Brain microvascular endothelial cell (primary cell): ENCODE measurements around the gene CUX1.

Source experiments
- DNase-seq: peaks from one replicate; pipeline ENCODE4 v3.0.0-alpha.2; 2020
- H3K27ac ChIP-seq: fragments of 250-450 bp; sonication (Bioruptor Pico); 2 replicates; pipeline ENCODE4 v1.5.1; 2020; ENCODE audit warnings: mild to moderate bottlenecking, moderate library complexity
- H3K27me3 ChIP-seq: fragments of 250-450 bp; sonication (Bioruptor Pico); replicated peaks from 2 replicates; pipeline ENCODE4 v1.5.1; 2020; ENCODE audit warnings: mild to moderate bottlenecking
- H3K36me3 ChIP-seq: fragments of 250-450 bp; sonication (Bioruptor Pico); replicated peaks from 2 replicates; pipeline ENCODE4 v1.5.1; 2020; ENCODE audit warnings: mild to moderate bottlenecking
- H3K4me3 ChIP-seq: 2 replicates; pipeline ENCODE4 v1.5.1; 2011; ENCODE audit warnings: low read depth, mild to moderate bottlenecking, control low read depth, low read length, moderate library complexity
- CTCF ChIP-seq: IDR thresholded peaks from 2 replicates; pipeline ENCODE4 v1.5.1; 2011; ENCODE audit warnings: low read depth, mild to moderate bottlenecking, moderate library complexity, low read length, control low read depth, inconsistent platforms; ENCODE audit errors: missing control alignments
- in situ Hi-C: cut with HindIII; loops from 2 replicates; pipeline ENCODE4 v1.10.0; 2017; ENCODE audit warnings: low sequenced_read_pairs, low pct_ligation_motif_present

CUX1 gene

GRCh38 chr7:101898106-101898505 lies 80.7 kb downstream of the CUX1 start:
- Histone ChIP-seq H3K4me3 (no peak overlapping the region), H3K36me3 (no peaks in the 10 kb centered on the region), H3K27me3 (no peaks in the 10 kb centered on the region), H3K27ac (no peak overlapping the region)
- in situ Hi-C loops: no loop called here
- DNase-seq: no peak
- no peak for TF ChIP-seq CTCF

- no peak for TF ChIP-seq CTCF
- Histone ChIP-seq H3K36me3 (no peaks in the 10 kb centered on the region), H3K27me3 (no peaks in the 10 kb centered on the region), H3K27ac (no peak overlapping the region), H3K4me3 (no peak overlapping the region)
- no peak for DNase-seq
- in situ Hi-C loops: no loop called here
Measured at GRCh38 chr7:101899616-101900015, 82.2 kb downstream of the CUX1 start.

- DNase-seq: no peak
- in situ Hi-C loops: no loop called here
- no peak for TF ChIP-seq CTCF
- Histone ChIP-seq H3K4me3 (no peak overlapping the region), H3K27ac (no peak overlapping the region), H3K27me3 (no peaks in the 10 kb centered on the region), H3K36me3 (no peaks in the 10 kb centered on the region)
Measured at GRCh38 chr7:101900103-101900502, 82.7 kb downstream of the CUX1 start.

- TF ChIP-seq CTCF: no peak
- no peak overlapping the region for H3K27ac ChIP-seq
- no peaks in the 10 kb centered on the region for H3K36me3 ChIP-seq
- in situ Hi-C loops: no loop called here
- no peak for DNase-seq
- H3K27me3 ChIP-seq: no peaks in the 10 kb centered on the region
- H3K4me3 ChIP-seq: no peak overlapping the region
Measured at GRCh38 chr7:101901661-101902491, 84.5 kb downstream of the CUX1 start.

GRCh38 chr7:101902680-101903514 lies 85.5 kb downstream of the CUX1 start:
- H3K27ac ChIP-seq: no peak overlapping the region
- no peaks in the 10 kb centered on the region for H3K36me3 ChIP-seq
- no peak for DNase-seq
- TF ChIP-seq CTCF: no peak
- in situ Hi-C loops: no loop called here
- no peak overlapping the region for H3K4me3 ChIP-seq
- no peaks in the 10 kb centered on the region for H3K27me3 ChIP-seq
